ENCODE results near the gene ZNF30. TPM values are rescaled to one million over a fixed set of nuclear protein-coding genes. Genes with fewer than 3 reads are reported as not detected.

ZNF30 gene
- total and polyA plus RNA-seq, 3 donors from 2014 or later = 2.0 to 4.8 (median 3.3) TPM

DNA sequence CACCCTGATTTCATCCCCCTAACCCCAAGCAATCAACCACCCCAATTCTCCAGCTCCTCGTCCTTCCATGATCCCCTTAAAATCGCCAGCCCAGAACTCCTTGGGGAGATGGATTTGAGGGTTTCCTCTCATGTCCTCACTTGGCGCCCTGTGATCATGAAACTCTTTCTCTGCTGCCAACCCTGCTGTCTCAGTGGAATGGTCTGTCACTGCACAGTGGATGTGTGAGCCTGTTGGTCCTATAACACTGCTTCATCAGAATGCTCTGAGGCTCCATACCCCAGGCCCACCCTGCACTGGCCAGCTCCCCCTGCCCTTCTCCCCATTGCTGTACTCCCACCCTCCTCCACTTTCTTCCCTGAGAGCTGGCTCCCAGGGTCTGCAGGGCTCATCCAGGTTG is 49.9 kb downstream of the ZNF30 start:
- no peak overlapping the region for H3K4me3 ChIP-seq
- DNase-seq = no peak
- no peaks in the 10 kb centered on the region for H3K27me3 ChIP-seq
- H3K9me3 ChIP-seq = no peaks in the 10 kb centered on the region
- TF ChIP-seq, protein P1, sequence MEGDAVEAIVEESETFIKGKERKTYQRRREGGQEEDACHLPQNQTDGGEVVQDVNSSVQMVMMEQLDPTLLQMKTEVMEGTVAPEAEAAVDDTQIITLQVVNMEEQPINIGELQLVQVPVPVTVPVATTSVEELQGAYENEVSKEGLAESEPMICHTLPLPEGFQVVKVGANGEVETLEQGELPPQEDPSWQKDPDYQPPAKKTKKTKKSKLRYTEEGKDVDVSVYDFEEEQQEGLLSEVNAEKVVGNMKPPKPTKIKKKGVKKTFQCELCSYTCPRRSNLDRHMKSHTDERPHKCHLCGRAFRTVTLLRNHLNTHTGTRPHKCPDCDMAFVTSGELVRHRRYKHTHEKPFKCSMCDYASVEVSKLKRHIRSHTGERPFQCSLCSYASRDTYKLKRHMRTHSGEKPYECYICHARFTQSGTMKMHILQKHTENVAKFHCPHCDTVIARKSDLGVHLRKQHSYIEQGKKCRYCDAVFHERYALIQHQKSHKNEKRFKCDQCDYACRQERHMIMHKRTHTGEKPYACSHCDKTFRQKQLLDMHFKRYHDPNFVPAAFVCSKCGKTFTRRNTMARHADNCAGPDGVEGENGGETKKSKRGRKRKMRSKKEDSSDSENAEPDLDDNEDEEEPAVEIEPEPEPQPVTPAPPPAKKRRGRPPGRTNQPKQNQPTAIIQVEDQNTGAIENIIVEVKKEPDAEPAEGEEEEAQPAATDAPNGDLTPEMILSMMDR (IDR thresholded peaks at IDR 0.05) = no peak
- no peak for TF ChIP-seq POLR2A (IDR thresholded peaks at IDR 0.05)
- WGBS, 2 donors = 93 to 95% methylated on average over 3 of the region's 3 CpGs
- no peaks in the 10 kb centered on the region for H3K36me3 ChIP-seq (ENCODE audit: low read depth, missing control alignments)
- intact Hi-C loops (cut with DNase I; ENCODE audit: low total_unique reads) = no loop called here
- no peak overlapping the region for H3K27ac ChIP-seq
- no peaks in the 10 kb centered on the region for H3K4me1 ChIP-seq

DNA sequence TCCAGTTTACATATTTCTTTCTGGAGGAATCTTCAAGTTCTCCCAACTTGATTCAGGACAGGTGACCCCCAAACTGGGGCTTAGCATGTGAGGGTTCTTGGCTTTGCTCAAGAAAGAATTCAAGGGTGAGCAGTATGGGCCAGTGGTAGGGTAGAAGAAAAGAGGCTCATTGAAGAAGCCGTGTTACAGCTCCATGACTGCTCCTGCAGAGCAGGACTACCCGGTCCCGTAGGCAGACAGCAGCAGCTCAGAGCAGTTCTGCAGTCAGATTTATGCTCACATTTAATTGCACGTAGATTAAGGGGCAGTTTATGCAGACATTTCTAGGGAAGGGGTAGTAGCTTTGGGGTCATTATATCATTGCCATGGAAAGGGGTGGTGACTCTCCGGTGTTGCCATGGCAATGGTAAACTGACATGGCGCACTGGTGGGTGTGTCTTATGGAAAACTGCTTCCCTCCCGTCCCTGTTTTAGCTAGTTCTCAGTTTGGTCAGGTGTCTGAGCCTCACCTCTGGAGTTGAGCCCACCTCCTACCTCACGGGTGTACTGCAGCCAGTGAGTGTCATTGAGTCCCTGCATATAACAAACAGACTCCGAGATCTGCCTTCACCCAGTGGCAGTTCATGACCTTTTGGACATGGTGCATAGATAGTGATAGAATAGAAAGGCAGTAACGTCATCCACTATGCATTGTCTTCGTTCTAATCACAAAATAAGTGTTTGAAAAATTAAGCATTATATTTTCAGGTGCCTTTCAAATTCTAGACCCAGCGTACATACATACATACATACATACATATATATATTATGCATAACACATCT is 53.3 kb downstream of the ZNF30 start:
- no peak for DNase-seq
- Histone ChIP-seq H3K36me3 (ENCODE audit: low read depth, missing control alignments) (no peaks in the 10 kb centered on the region), H3K4me1 (no peaks in the 10 kb centered on the region), H3K27me3 (no peaks in the 10 kb centered on the region), H3K4me3 (no peak overlapping the region), H3K27ac (no peak overlapping the region), H3K9me3 (no peaks in the 10 kb centered on the region)
- intact Hi-C loops (cut with DNase I; ENCODE audit: low total_unique reads) = no loop called here
- WGBS, 2 donors = 82 to 88% methylated on average over 12 of the region's 12 CpGs
- TF ChIP-seq, protein P1 (IDR thresholded peaks at IDR 0.05) = no peak
- no peak for TF ChIP-seq POLR2A (IDR thresholded peaks at IDR 0.05)

DNA sequence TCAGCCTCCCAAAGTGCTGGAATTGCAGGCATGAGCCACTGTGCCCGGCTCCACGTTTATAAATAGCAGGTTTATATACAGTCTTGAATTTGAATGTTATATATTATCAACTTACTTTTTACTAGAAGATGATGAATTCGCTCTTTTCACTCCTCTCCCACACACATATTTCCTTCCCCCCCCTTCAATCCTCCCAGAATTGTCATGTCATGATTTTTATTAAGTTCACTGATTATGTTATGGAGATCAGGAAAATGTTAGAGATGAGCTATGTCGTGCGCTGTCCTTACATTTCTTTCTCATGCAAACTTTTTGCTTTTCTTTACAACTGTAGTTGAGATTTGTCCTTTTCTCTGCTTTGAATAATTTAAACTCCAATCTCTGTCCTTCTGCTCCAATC is 55.6 kb downstream of the ZNF30 start:
- WGBS, 2 donors = 59 to 75% methylated on average over 5 of the region's 5 CpGs
- Histone ChIP-seq H3K9me3 (no peaks in the 10 kb centered on the region), H3K4me1 (no peaks in the 10 kb centered on the region), H3K4me3 (no peak overlapping the region), H3K27ac (no peak overlapping the region), H3K27me3 (no peaks in the 10 kb centered on the region), H3K36me3 (ENCODE audit: low read depth, missing control alignments) (no peaks in the 10 kb centered on the region)
- DNase-seq = no peak
- TF ChIP-seq, protein P1 (IDR thresholded peaks at IDR 0.05) = no peak
- intact Hi-C loops (cut with DNase I; ENCODE audit: low total_unique reads) = no loop called here

DNA sequence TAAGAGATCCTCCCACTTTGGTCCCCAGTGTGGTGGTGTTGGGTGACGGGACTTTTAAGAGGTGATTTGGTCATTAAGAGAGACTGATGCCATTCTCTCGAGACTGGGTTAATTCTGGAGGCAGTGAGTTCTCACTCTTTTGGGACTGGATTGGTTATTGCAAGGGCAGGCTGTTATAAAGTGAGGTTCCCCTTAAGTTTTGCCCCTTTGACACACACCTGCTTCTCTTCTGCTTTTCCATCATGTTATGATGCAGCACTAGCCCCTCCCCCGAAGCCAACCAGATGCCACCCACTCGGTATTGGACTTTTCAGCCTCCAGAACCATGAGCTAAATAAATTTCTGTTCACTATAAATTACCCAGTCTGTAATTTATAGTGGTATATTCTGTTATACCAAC is 57.1 kb downstream of the ZNF30 start:
- no peaks in the 10 kb centered on the region for H3K9me3 ChIP-seq
- H3K27ac ChIP-seq = no peak overlapping the region
- no peaks in the 10 kb centered on the region for H3K4me1 ChIP-seq
- H3K27me3 ChIP-seq = no peaks in the 10 kb centered on the region
- intact Hi-C loops (cut with DNase I; ENCODE audit: low total_unique reads) = no loop called here
- DNase-seq = no peak
- no peak overlapping the region for H3K4me3 ChIP-seq
- H3K36me3 ChIP-seq (ENCODE audit: low read depth, missing control alignments) = no peaks in the 10 kb centered on the region
- TF ChIP-seq POLR2A (IDR thresholded peaks at IDR 0.05) = no peak
- TF ChIP-seq, protein P1 (IDR thresholded peaks at IDR 0.05) = no peak
- WGBS, 2 donors = 94% methylated on average over 4 of the region's 4 CpGs

DNA sequence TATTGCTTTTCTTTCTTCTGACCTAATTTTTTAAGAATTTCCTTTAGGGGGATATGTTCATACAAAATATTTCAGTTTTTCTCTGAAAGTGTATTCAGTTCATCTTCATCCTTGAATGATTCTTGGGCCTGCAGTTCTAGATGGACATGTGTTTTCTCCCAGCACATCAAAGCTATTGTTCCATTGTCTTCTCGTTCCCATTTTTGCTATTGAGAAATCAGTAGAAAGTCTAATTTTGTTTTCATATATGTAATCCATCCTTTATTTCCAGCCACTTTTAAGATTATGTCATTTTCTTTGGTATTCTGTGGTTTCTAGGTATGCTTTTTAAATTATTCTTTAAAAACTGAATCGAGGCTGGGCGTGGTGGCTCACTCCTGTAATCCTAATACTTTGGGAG is 57.6 kb downstream of the ZNF30 start:
- Histone ChIP-seq H3K27ac (no peak overlapping the region), H3K4me1 (no peaks in the 10 kb centered on the region), H3K9me3 (no peaks in the 10 kb centered on the region), H3K4me3 (no peak overlapping the region), H3K36me3 (ENCODE audit: low read depth, missing control alignments) (no peaks in the 10 kb centered on the region), H3K27me3 (no peaks in the 10 kb centered on the region)
- TF ChIP-seq, protein P1 (IDR thresholded peaks at IDR 0.05) = no peak
- TF ChIP-seq POLR2A (IDR thresholded peaks at IDR 0.05) = no peak
- no peak for DNase-seq
- WGBS, 2 donors = 94% methylated on average over 3 of the region's 3 CpGs
- intact Hi-C loops (cut with DNase I; ENCODE audit: low total_unique reads) = no loop called here

Measured in testis (tissue), 3 donors.